Activated CD4-positive, alpha-beta memory T cell treated with anti-CD3 and anti-CD28 coated beads, Interleukin-2, amount 10 ng/mL, durations not matched to agents 7 days and 5 days (primary cell): ENCODE results near the gene GDI1. TPM values are rescaled to one million over a fixed set of nuclear protein-coding genes. Genes with fewer than 3 reads are reported as not detected.

Experiments used
- CTCF ChIA-PET: fragments of 350-600 bp; sonication (Branson Sonifier 250); formaldehyde crosslinking; loops from one replicate; lab custom pipeline; 2021; ENCODE audit warnings: antibody characterized with exemption, inconsistent platforms; lab: Charles Lee
- POLR2A ChIA-PET: fragments of 350-600 bp; sonication (Branson Sonifier 250); formaldehyde crosslinking; loops from one replicate; lab custom pipeline; 2021; ENCODE audit warnings: antibody characterized with exemption; lab: Charles Lee
- DNase-seq: peaks from one replicate; pipeline ENCODE4 v3.0.0-alpha.2; 2020
- H3K27ac Mint-ChIP-seq: one replicate; pipeline ENCODE4 v1.8.0; 2021; ENCODE audit warnings: mild to moderate bottlenecking, mixed read lengths
- H3K27me3 Mint-ChIP-seq: one replicate; pipeline ENCODE4 v1.8.0; 2021; ENCODE audit warnings: mixed read lengths
- H3K36me3 Mint-ChIP-seq: one replicate; pipeline ENCODE4 v1.8.0; 2021; ENCODE audit warnings: low read depth, mixed read lengths
- H3K4me1 Mint-ChIP-seq: one replicate; pipeline ENCODE4 v1.8.0; 2021; ENCODE audit warnings: mixed read lengths
- H3K4me3 Mint-ChIP-seq: one replicate; pipeline ENCODE4 v1.8.0; 2021; ENCODE audit warnings: mild to moderate bottlenecking, mixed read lengths
- H3K9me3 Mint-ChIP-seq: one replicate; pipeline ENCODE4 v1.8.0; 2021; ENCODE audit warnings: mixed read lengths
- total RNA-seq, 2 experiments: library from RNA; stranded (reverse); gene quantifications; one replicate each; pipeline ENCODE4 v1.2.3, GENCODE V29; 2021

The GDI1 gene
- total RNA-seq, 2 experiments from 2014 or later = 114 to 117 TPM

DNA sequence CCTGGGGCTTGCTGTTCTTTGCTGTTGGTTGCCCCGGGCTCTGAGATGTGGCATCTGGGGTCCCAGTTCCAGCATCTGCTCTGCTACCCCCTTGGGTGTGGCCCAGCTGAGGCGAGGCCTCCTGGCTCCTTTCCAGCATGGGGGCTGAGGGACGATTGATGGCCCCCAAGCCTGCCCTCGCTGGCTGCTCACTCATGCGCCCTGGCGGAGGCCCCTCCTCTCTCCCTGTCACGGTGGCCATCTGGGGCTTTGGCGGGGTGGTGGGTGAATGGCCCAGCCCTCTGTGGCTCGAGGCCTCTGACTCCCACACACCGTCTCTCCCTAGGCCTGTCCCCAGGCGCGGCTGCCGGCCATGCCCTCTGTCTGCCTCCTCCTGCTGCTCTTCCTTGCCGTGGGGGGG is 22.9 kb downstream of the GDI1 start:
- H3K4me1 Mint-ChIP-seq = peaks cover 13% of the 10 kb centered on the region
- CTCF ChIA-PET = interaction anchor here (0.8 kb wide), 1 partner anchor 67 kb away, joined by 3 read pairs; no protein-coding TSS in a partner anchor
- no peaks in the 10 kb centered on the region for H3K27me3 Mint-ChIP-seq
- DNase-seq = no peak
- H3K4me3 Mint-ChIP-seq = no peak overlapping the region
- no peak overlapping the region for H3K27ac Mint-ChIP-seq
- POLR2A ChIA-PET = interaction anchor here (1.4 to 1.9 kb wide), 4 partner anchors 17 to 67 kb away, joined by 4 to 11 read pairs (median 5); partner anchors contain the start of genes RPL10 and UBL4A
- peaks cover 5% of the 10 kb centered on the region for H3K36me3 Mint-ChIP-seq
- H3K9me3 Mint-ChIP-seq = no peaks in the 10 kb centered on the region

DNA sequence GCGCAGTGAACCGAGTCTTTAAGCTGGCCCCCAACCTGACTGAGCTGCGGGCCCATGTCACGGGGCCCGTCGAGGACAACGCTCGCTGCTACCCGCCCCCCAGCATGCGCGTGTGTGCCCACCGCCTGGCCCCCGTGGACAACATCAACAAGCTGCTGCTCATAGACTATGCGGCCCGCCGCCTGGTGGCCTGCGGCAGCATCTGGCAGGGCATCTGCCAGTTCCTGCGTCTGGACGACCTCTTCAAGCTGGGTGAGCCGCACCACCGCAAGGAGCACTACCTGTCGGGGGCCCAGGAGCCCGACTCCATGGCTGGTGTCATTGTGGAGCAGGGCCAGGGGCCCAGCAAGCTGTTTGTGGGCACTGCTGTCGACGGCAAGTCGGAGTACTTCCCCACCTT is 23.4 kb downstream of the GDI1 start:
- H3K36me3 Mint-ChIP-seq = peaks cover 5% of the 10 kb centered on the region
- DNase-seq = no peak
- CTCF ChIA-PET = no interaction called here
- no peaks in the 10 kb centered on the region for H3K9me3 Mint-ChIP-seq
- POLR2A ChIA-PET = no interaction called here
- no peak overlapping the region for H3K4me3 Mint-ChIP-seq
- H3K27me3 Mint-ChIP-seq = no peaks in the 10 kb centered on the region
- peaks cover 13% of the 10 kb centered on the region for H3K4me1 Mint-ChIP-seq
- no peak overlapping the region for H3K27ac Mint-ChIP-seq

DNA sequence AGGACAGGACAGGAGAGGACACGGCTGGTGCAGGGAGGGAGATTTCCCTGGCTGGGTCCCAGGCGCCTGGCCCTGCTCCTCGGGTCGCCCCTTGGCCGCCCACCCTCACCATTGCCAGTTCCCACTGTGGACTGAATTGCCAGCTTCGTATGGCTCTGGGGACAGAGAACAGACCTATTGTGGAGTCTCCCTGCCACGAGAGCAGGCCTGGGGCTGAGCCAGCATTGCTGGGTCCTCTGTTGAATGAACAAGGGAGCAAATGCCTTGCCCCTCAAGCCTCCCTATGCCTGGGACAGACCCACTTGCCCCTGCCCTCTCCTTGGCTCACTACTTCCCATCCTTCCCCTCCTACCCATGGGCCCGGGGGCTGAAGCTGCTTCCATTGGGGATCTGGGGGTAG is 25.4 kb downstream of the GDI1 start:
- H3K27ac Mint-ChIP-seq = no peak overlapping the region
- no peaks in the 10 kb centered on the region for H3K9me3 Mint-ChIP-seq
- no peak for DNase-seq
- POLR2A ChIA-PET = no interaction called here
- H3K4me1 Mint-ChIP-seq = peaks cover 9% of the 10 kb centered on the region
- H3K27me3 Mint-ChIP-seq = no peaks in the 10 kb centered on the region
- CTCF ChIA-PET = no interaction called here
- peaks cover 5% of the 10 kb centered on the region for H3K36me3 Mint-ChIP-seq
- H3K4me3 Mint-ChIP-seq = no peak overlapping the region

DNA sequence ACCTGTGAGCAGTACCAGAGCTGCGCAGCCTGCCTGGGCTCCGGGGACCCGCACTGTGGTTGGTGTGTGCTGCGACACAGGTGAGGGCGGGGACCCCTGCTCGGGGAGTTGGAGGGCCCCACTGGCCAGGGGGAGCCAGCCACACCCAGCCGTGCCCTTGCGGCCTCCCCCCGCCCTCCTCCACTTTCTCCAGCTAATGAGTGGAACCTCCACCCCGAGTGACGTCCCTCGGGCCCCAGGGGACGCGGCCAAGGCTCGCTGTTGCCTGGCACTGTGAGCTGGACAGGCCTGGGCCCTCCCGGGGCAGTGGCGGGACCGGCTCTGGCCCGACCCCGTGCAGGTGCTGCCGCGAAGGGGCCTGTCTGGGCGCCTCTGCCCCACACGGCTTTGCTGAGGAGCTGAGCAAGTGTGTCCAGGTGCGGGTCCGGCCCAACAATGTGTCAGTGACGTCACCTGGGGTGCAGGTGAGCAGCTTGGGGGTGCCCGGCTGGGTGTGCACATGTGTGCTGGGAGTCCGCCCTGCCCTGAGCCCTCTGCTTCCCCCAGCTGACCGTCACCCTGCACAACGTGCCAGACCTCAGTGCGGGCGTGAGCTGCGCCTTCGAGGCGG is 26.8 kb downstream of the GDI1 start:
- peaks cover 6% of the 10 kb centered on the region for H3K36me3 Mint-ChIP-seq
- H3K4me3 Mint-ChIP-seq = no peak overlapping the region
- no peaks in the 10 kb centered on the region for H3K27me3 Mint-ChIP-seq
- ChIA-PET CTCF (no interaction called here), POLR2A (no interaction called here)
- no peak overlapping the region for H3K27ac Mint-ChIP-seq
- H3K4me1 Mint-ChIP-seq = peaks cover 8% of the 10 kb centered on the region
- no peaks in the 10 kb centered on the region for H3K9me3 Mint-ChIP-seq
- no peak for DNase-seq

DNA sequence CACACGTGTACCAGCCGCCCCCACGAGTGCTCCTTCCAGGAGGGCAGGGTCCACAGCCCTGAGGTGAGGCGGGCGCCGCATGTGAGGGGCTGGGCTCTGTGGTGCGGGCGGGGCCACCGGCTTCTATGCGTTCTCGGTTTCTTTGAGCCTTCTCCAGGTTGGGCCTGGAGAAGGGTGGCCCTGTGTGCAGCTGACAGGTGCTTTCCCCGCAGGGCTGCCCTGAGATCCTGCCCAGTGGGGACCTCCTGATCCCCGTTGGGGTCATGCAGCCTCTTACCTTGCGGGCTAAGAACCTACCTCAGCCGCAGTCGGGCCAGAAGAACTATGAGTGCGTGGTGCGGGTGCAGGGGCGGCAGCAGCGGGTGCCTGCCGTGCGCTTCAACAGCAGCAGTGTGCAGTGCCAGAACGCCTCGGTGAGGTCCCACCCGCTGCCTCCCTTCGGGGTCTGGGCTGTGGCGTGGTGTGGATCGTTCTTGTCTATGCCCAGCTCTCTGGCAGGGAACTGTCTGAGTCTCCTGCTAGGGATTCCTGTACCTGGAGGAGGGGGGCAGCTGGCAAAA is 27.9 kb downstream of the GDI1 start:
- CTCF ChIA-PET = no interaction called here
- peaks cover 4% of the 10 kb centered on the region for H3K4me1 Mint-ChIP-seq
- no peaks in the 10 kb centered on the region for H3K27me3 Mint-ChIP-seq
- no peak overlapping the region for H3K4me3 Mint-ChIP-seq
- H3K36me3 Mint-ChIP-seq = peaks cover 13% of the 10 kb centered on the region
- POLR2A ChIA-PET = no interaction called here
- no peaks in the 10 kb centered on the region for H3K9me3 Mint-ChIP-seq
- no peak for DNase-seq
- H3K27ac Mint-ChIP-seq = no peak overlapping the region

DNA sequence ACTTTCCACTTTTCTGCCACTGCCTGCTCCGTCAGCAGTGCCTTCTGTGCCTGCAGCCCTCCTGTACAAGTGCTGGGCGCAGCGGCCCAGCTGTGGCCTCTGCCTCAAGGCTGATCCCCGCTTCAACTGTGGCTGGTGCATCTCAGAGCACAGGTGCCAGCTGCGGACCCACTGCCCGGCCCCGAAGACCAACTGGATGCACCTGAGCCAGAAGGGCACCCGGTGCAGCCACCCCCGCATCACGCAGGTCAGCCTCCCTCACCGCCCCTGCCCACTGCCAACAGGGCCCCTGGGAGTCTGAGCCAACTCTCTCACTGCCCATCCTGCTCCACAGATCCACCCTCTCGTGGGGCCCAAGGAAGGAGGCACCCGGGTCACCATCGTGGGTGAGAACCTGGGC is 28.6 kb downstream of the GDI1 start:
- CTCF ChIA-PET = no interaction called here
- Mint-ChIP-seq H3K9me3 (no peaks in the 10 kb centered on the region), H3K27ac (no peak overlapping the region), H3K4me3 (no peak overlapping the region), H3K36me3 (peaks cover 13% of the 10 kb centered on the region), H3K27me3 (no peaks in the 10 kb centered on the region), H3K4me1 (no peaks in the 10 kb centered on the region)
- POLR2A ChIA-PET = no interaction called here
- DNase-seq = no peak

DNA sequence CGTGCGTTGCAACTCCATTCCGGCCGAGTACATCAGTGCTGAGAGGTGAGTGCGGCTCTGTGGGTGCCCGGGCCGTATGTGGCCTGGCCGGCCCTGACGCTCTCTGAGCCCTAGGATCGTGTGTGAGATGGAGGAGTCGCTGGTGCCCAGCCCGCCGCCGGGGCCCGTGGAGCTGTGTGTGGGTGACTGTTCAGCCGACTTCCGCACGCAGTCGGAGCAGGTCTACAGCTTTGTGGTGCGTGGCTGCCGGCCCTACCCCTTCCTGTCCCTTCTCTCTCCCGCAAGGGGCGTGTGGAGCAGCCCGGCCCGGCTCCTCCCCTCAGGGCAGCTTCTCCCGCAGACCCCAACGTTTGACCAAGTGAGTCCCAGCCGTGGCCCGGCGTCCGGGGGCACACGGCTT is 29.1 kb downstream of the GDI1 start:
- H3K27ac Mint-ChIP-seq = no peak overlapping the region
- POLR2A ChIA-PET = no interaction called here

DNA sequence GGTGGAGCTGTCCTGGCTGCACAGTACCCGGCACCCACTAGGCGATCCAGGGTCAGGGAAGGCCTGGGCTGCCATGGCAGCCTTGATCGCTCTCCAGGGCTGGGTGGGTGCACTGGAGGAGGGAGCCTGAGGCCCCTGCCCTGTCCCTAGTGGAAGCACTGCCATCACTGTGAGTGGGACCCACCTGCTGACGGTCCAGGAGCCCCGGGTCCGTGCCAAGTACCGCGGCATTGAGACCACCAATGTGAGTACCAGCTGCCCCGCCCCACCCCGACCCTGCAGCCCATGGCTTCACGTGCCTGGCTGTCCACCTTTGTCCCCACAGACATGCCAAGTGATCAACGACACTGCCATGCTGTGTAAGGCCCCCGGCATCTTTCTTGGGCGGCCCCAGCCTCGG is 30.0 kb downstream of the GDI1 start:
- Mint-ChIP-seq H3K27me3 (no peaks in the 10 kb centered on the region), H3K9me3 (no peaks in the 10 kb centered on the region), H3K4me3 (no peak overlapping the region), H3K36me3 (peaks cover 17% of the 10 kb centered on the region), H3K27ac (no peak overlapping the region), H3K4me1 (no peaks in the 10 kb centered on the region)
- CTCF ChIA-PET = no interaction called here
- DNase-seq = no peak
- POLR2A ChIA-PET = no interaction called here

More for the DNA sequence above, 29.1 kb downstream of the GDI1 start:
- Mint-ChIP-seq H3K27me3 (no peaks in the 10 kb centered on the region), H3K4me3 (no peak overlapping the region), H3K36me3 (peaks cover 13% of the 10 kb centered on the region), H3K9me3 (no peaks in the 10 kb centered on the region), H3K4me1 (no peaks in the 10 kb centered on the region)
- no peak for DNase-seq
- CTCF ChIA-PET = no interaction called here

DNA sequence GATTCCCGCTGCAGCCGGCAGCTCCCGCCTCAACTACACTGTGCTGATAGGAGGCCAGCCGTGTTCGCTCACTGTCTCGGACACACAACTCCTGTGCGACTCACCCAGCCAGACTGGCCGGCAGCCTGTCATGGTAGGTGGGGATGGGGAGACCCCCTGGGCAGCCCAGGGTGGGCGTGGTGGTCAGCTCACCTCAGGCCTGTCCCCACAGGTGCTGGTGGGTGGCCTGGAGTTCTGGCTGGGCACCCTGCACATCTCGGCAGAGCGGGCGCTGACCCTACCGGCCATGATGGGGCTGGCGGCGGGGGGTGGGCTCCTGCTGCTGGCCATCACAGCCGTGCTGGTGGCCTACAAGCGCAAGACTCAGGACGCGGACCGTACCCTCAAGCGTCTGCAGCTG is 30.6 kb downstream of the GDI1 start:
- Mint-ChIP-seq H3K4me1 (no peaks in the 10 kb centered on the region), H3K9me3 (no peaks in the 10 kb centered on the region), H3K27ac (no peak overlapping the region), H3K4me3 (no peak overlapping the region), H3K36me3 (peaks cover 17% of the 10 kb centered on the region), H3K27me3 (no peaks in the 10 kb centered on the region)
- ChIA-PET CTCF (no interaction called here), POLR2A (interaction anchor here (1.3 kb wide), 1 partner anchor 9 kb away, joined by 4 read pairs; no protein-coding TSS in a partner anchor)
- no peak for DNase-seq

DNA sequence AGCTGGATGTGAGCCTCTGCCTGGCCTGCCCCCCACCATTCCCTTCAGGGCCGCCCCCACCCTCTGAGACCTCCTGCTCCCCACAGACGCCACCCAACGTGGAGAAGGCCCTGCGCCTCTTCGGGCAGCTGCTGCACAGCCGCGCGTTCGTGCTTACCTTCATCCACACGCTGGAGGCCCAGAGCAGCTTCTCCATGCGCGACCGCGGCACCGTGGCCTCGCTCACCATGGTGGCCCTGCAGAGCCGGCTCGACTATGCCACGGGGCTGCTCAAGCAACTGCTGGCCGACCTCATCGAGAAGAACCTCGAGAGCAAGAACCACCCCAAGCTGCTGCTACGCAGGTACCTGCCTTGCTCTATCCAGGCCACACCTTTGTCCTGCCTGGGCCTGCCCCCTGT is 31.3 kb downstream of the GDI1 start:
- Mint-ChIP-seq H3K4me1 (no peaks in the 10 kb centered on the region), H3K9me3 (no peaks in the 10 kb centered on the region), H3K27me3 (no peaks in the 10 kb centered on the region), H3K27ac (no peak overlapping the region), H3K4me3 (no peak overlapping the region), H3K36me3 (peaks cover 11% of the 10 kb centered on the region)
- ChIA-PET CTCF (no interaction called here), POLR2A (interaction anchor here (1.3 kb wide), 1 partner anchor 9 kb away, joined by 4 read pairs; no protein-coding TSS in a partner anchor)
- no peak for DNase-seq

DNA sequence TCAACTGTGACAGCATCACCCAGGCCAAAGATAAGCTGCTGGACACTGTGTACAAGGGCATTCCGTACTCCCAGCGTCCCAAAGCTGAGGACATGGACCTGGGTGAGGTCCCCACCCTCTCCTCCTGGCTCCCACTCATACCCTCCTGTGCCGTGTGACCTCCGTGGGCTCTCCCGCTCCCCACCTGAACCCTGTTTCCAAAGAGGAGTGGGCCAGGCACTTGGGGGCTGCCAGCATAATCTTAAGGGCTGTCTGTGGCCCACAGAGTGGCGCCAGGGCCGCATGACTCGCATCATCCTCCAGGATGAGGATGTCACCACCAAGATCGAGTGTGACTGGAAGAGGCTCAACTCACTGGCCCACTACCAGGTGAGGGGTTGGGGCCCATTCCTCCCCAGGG is 32.2 kb downstream of the GDI1 start:
- POLR2A ChIA-PET = no interaction called here
- CTCF ChIA-PET = no interaction called here

DNA sequence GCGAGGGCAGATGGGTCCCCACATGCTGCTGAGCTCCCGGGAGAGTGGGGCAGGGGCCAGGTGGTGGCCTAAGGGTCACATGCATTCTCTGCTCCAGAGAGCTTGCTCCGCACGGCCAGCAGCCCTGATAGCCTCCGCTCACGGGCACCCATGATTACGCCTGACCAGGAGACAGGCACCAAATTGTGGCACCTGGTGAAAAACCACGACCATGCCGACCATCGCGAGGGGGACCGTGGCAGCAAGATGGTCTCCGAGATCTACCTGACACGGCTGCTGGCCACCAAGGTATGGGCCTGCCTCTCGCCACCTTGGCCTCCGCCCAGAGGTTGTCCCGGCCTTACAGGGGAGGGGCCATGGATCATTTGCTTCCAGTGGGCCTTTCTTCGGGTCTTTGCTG is 32.9 kb downstream of the GDI1 start:
- H3K27me3 Mint-ChIP-seq = no peaks in the 10 kb centered on the region
- POLR2A ChIA-PET = no interaction called here
- no peak overlapping the region for H3K27ac Mint-ChIP-seq
- no peaks in the 10 kb centered on the region for H3K9me3 Mint-ChIP-seq
- H3K4me3 Mint-ChIP-seq = no peak overlapping the region
- DNase-seq = no peak
- peaks cover 11% of the 10 kb centered on the region for H3K36me3 Mint-ChIP-seq
- no peaks in the 10 kb centered on the region for H3K4me1 Mint-ChIP-seq
- CTCF ChIA-PET = no interaction called here

More for the DNA sequence above, 32.2 kb downstream of the GDI1 start:
- DNase-seq = no peak
- Mint-ChIP-seq H3K36me3 (peaks cover 11% of the 10 kb centered on the region), H3K4me1 (no peaks in the 10 kb centered on the region), H3K4me3 (no peak overlapping the region), H3K9me3 (no peaks in the 10 kb centered on the region), H3K27ac (no peak overlapping the region), H3K27me3 (no peaks in the 10 kb centered on the region)

DNA sequence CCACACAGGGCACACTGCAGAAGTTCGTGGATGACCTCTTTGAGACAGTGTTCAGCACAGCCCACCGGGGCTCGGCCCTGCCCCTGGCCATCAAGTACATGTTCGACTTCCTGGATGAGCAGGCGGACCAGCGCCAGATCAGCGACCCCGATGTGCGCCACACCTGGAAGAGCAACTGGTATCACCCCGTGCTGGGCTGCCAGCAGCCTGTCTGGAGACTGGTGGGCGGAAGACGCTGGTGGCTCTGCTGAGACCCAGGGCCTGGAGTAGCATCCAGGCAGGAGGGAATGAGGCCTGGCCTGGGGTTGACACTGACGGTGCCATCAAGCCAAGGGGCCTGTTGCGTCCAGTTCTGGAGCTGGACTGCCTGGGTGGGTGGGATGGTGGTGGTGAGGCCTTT is 33.5 kb downstream of the GDI1 start:
- H3K36me3 Mint-ChIP-seq = peaks cover 12% of the 10 kb centered on the region
- H3K27me3 Mint-ChIP-seq = no peaks in the 10 kb centered on the region
- no peak overlapping the region for H3K27ac Mint-ChIP-seq
- ChIA-PET CTCF (no interaction called here), POLR2A (no interaction called here)
- H3K9me3 Mint-ChIP-seq = no peaks in the 10 kb centered on the region
- H3K4me1 Mint-ChIP-seq = peaks cover under 1% of the 10 kb centered on the region
- no peak for DNase-seq
- H3K4me3 Mint-ChIP-seq = no peak overlapping the region
